H9 (cell line): Measurements from ENCODE around the gene DOCK7. TPM values are rescaled to one million over a fixed set of nuclear protein-coding genes. Genes with fewer than 3 reads are reported as not detected.

ENCODE experiments used
- DNase-seq: peaks from one replicate; pipeline ENCODE4 v3.0.0-alpha.2; 2017
- H2AFZ ChIP-seq: one replicate; pipeline ENCODE4 v1.6.1; 2013; ENCODE audit warnings: mild to moderate bottlenecking, low read length, control low read depth, moderate library complexity
- H2AK5ac ChIP-seq: 2 replicates; pipeline ENCODE4 v1.6.1; 2013; ENCODE audit warnings: low read length, control low read depth, mixed read lengths; ENCODE audit not compliant: insufficient read length
- H2BK120ac ChIP-seq: one replicate; pipeline ENCODE4 v1.6.1; 2013; ENCODE audit warnings: low read depth, mild to moderate bottlenecking, low read length, control low read depth, inconsistent platforms; ENCODE audit not compliant: poor library complexity, severe bottlenecking
- H2BK12ac ChIP-seq: 2 replicates; pipeline ENCODE4 v1.6.1; 2013; ENCODE audit warnings: low read length, control low read depth, mixed read lengths, low read depth; ENCODE audit not compliant: insufficient read length
- H2BK15ac ChIP-seq: 2 replicates; pipeline ENCODE4 v1.6.1; 2013; ENCODE audit warnings: low read depth, low read length, control low read depth
- H2BK20ac ChIP-seq: one replicate; pipeline ENCODE4 v1.6.1; 2013; ENCODE audit warnings: low read depth, mild to moderate bottlenecking, low read length, control low read depth, inconsistent platforms; ENCODE audit not compliant: poor library complexity, severe bottlenecking
- H2BK5ac ChIP-seq: 2 replicates; pipeline ENCODE4 v1.6.1; 2013; ENCODE audit warnings: low read length, control low read depth, mixed read lengths; ENCODE audit not compliant: insufficient read length
- H3K14ac ChIP-seq: 2 replicates; pipeline ENCODE4 v1.6.1; 2013; ENCODE audit warnings: low read length, control low read depth; ENCODE audit not compliant: insufficient read depth
- H3K18ac ChIP-seq: 2 replicates; pipeline ENCODE4 v1.6.1; 2013; ENCODE audit warnings: low read depth, mild to moderate bottlenecking, mixed read lengths, low read length, control low read depth; ENCODE audit not compliant: insufficient read length
- H3K23ac ChIP-seq: 2 replicates; pipeline ENCODE4 v1.6.1; 2013; ENCODE audit warnings: low read length, control low read depth, mixed read lengths, low read depth; ENCODE audit not compliant: insufficient read length
- H3K23me2 ChIP-seq: 2 replicates; pipeline ENCODE4 v1.6.1; 2013; ENCODE audit warnings: low read depth, mild to moderate bottlenecking, mixed read lengths, low read length, control low read depth; ENCODE audit not compliant: insufficient read length, poor library complexity, severe bottlenecking
- H3K27ac ChIP-seq: 2 replicates; pipeline ENCODE4 v1.5.1; 2013; ENCODE audit warnings: low read length, control low read depth, mixed read lengths, low read depth; ENCODE audit not compliant: insufficient read length
- H3K27me3 ChIP-seq: 2 replicates; pipeline ENCODE4 v1.6.1; 2013; ENCODE audit warnings: low read length, control low read depth, inconsistent platforms; ENCODE audit not compliant: insufficient read depth
- H3K4ac ChIP-seq: 2 replicates; pipeline ENCODE4 v1.6.1; 2013; ENCODE audit warnings: low read depth, mild to moderate bottlenecking, control low read depth, inconsistent platforms, low read length, moderate library complexity
- H3K4me1 ChIP-seq: 2 replicates; pipeline ENCODE4 v1.6.1; 2013; ENCODE audit warnings: low read length, control low read depth, inconsistent platforms; ENCODE audit not compliant: insufficient read depth
- H3K4me2 ChIP-seq: 2 replicates; pipeline ENCODE4 v1.6.1; 2013; ENCODE audit warnings: low read length, control low read depth, mixed read lengths; ENCODE audit not compliant: insufficient read length, insufficient read depth
- H3K56ac ChIP-seq: 2 replicates; pipeline ENCODE4 v1.6.1; 2013; ENCODE audit warnings: low read depth, mild to moderate bottlenecking, mixed read lengths, low read length, control low read depth; ENCODE audit not compliant: insufficient read length
- H3K79me1 ChIP-seq: 2 replicates; pipeline ENCODE4 v1.6.1; 2013; ENCODE audit warnings: low read depth, mild to moderate bottlenecking, moderate library complexity, low read length, control low read depth, inconsistent platforms; ENCODE audit not compliant: insufficient read depth, poor library complexity, severe bottlenecking
- H3K79me2 ChIP-seq: 2 replicates; pipeline ENCODE4 v1.6.1; 2013; ENCODE audit warnings: low read length, control low read depth, inconsistent platforms; ENCODE audit not compliant: insufficient read depth
- H3K9ac ChIP-seq: 2 replicates; pipeline ENCODE4 v1.6.1; 2013; ENCODE audit warnings: low read length, control low read depth, mixed read lengths; ENCODE audit not compliant: insufficient read length; ENCODE audit errors: extremely low read depth
- H3K9me3 ChIP-seq: one replicate; pipeline ENCODE4 v1.6.1; 2013; ENCODE audit warnings: low read depth, low read length, inconsistent platforms; ENCODE audit not compliant: control insufficient read depth
- H3T11ph ChIP-seq: one replicate; pipeline ENCODE4 v1.6.1; 2013; ENCODE audit warnings: mild to moderate bottlenecking, low read length, control low read depth, inconsistent platforms
- H4K20me1 ChIP-seq: one replicate; pipeline ENCODE4 v1.6.1; 2013; ENCODE audit not compliant: control insufficient read depth, insufficient read length, insufficient read depth
- H4K5ac ChIP-seq: 2 replicates; pipeline ENCODE4 v1.6.1; 2013; ENCODE audit warnings: low read depth, mild to moderate bottlenecking, mixed read lengths, low read length, control low read depth; ENCODE audit not compliant: insufficient read length
- H4K8ac ChIP-seq: replicated peaks from 2 replicates; pipeline ENCODE4 v1.6.1; 2013; ENCODE audit warnings: low read length, control low read depth, mixed read lengths, low read depth; ENCODE audit not compliant: insufficient read length
- H4K91ac ChIP-seq: 2 replicates; pipeline ENCODE4 v1.6.1; 2013; ENCODE audit warnings: low read depth, mild to moderate bottlenecking, moderate library complexity, mixed read lengths, low read length, control low read depth; ENCODE audit not compliant: insufficient read length
- H3K27ac Mint-ChIP-seq, 3 experiments: 2 replicates in 2 of 3; 3 replicates in 1 of 3; pipeline ENCODE4 v1.8.0; 2020 to 2021; ENCODE audit warnings: mixed read lengths in 3 of 3, mild to moderate bottlenecking in 1 of 3, moderate library complexity in 1 of 3
- H3K27me3 Mint-ChIP-seq: 2 replicates; pipeline ENCODE4 v1.8.0; 2021; ENCODE audit warnings: low read depth, mild to moderate bottlenecking, moderate library complexity, mixed read lengths
- H3K36me3 Mint-ChIP-seq, 3 experiments: 2 replicates in 2 of 3; 3 replicates in 1 of 3; pipeline ENCODE4 v1.8.0; 2020 to 2021; ENCODE audit warnings: low read depth in 3 of 3, mixed read lengths in 3 of 3; ENCODE audit not compliant: insufficient read depth in 1 of 3
- H3K4me1 Mint-ChIP-seq, 2 experiments: 2 replicates each; pipeline ENCODE4 v1.8.0; 2020; ENCODE audit warnings: mixed read lengths in 2 of 2
- H3K4me3 Mint-ChIP-seq, 2 experiments: 2 replicates in 1 of 2; 3 replicates in 1 of 2; pipeline ENCODE4 v1.8.0; 2020 to 2021; ENCODE audit warnings: mild to moderate bottlenecking in 2 of 2, mixed read lengths in 2 of 2, moderate library complexity in 1 of 2
- H3K9me3 Mint-ChIP-seq, 2 experiments: 2 replicates in 1 of 2; 3 replicates in 1 of 2; pipeline ENCODE4 v1.8.0; 2020; ENCODE audit warnings: mild to moderate bottlenecking in 2 of 2, mixed read lengths in 2 of 2, moderate library complexity in 1 of 2
- CTCF ChIP-seq: fragments of 200-600 bp; sonication (generic); conservative IDR thresholded peaks from 3 replicates; pipeline ENCODE4 v1.8.0; 2021; ENCODE audit warnings: antibody characterized with exemption, mild to moderate bottlenecking
- WGBS: extraction: QIAGEN DNeasy Blood & Tissue Kit; methylation state at CpG from one replicate; pipeline ENCODE4 v1.1.7; 2013; ENCODE audit warnings: missing lambda C conversion rate, low lambda C conversion rate, mixed read lengths; ENCODE audit not compliant: insufficient read length; ENCODE audit errors: extremely low coverage; 5-methylcytosine and 5-hydroxymethylcytosine counted together
- total RNA-seq: library from RNA; stranded (reverse); gene quantifications from 2 replicates; pipeline ENCODE4 v1.2.1, GENCODE V29; 2021

Gene DOCK7
- total RNA-seq, 1 experiment from 2014 or later = 36.8 TPM

DNA sequence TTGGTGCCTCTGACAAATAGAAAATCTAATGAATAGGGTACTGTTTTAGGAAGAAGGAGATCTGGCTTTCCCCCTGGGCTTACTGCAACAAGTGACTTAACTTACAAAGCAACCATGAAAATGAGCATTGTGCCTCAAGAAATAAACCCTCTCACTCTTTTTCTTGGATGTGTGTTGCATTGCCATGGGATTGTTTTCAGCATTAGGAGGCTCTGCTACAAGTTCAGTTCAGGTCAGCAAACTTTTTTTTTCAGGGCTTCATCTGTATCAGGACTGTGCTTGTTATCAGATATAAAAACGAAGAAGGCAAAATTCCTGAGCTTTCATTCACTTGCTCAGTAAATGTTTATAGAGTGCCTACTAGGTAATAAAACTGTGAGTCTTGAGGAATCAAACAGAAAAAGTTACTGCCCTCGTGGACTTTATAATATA is 37.8 kb upstream of the DOCK7 start:
- Histone ChIP-seq H3K56ac (no peak overlapping the region), H3K23ac (no peak overlapping the region), H2BK12ac (no peak overlapping the region), H4K20me1 (no peaks in the 10 kb centered on the region), H2BK20ac (no peak overlapping the region), H2AK5ac (no peak overlapping the region), H2AFZ (no peak overlapping the region), H3K14ac (no peak overlapping the region), H3K27ac (no peak overlapping the region), H3K4ac (no peak overlapping the region), H3K23me2 (no peaks in the 10 kb centered on the region), H3K9ac (no peak overlapping the region), H3K79me1 (no peaks in the 10 kb centered on the region), H4K5ac (no peak overlapping the region), H3K4me2 (no peak overlapping the region), H3T11ph (no peak overlapping the region), H3K27me3 (no peaks in the 10 kb centered on the region), H3K4me1 (no peaks in the 10 kb centered on the region; the same call in 1 of the 2 replicates), H2BK120ac (no peak overlapping the region), H3K9me3 (no peaks in the 10 kb centered on the region), H4K8ac (no peak overlapping the region), H2BK15ac (no peak overlapping the region), H2BK5ac (no peak overlapping the region), H4K91ac (no peak overlapping the region), H3K18ac (no peak overlapping the region), H3K79me2 (no peaks in the 10 kb centered on the region)
- Mint-ChIP-seq H3K27me3 (no peaks in the 10 kb centered on the region), H3K9me3 (no peaks in the 10 kb centered on the region), H3K4me1 (peaks cover 37 to 44% of the 10 kb centered on the region in 2 experiments), H3K36me3 (no peaks in the 10 kb centered on the region), H3K27ac (no peak overlapping the region), H3K4me3 (no peak overlapping the region)
- WGBS = no CpG with 5 or more reads among the region's 2 CpGs
- TF ChIP-seq CTCF = no peak
- DNase-seq = no peak
